ENCODE measurements around the gene PC.

PC gene

GRCh38 chr11:66970807-66971442 is 12.7 kb upstream of the PC start:
- no peak overlapping the region for H3K4me3 ChIP-seq (ENCODE audit: low read depth, low read length)
- TF ChIP-seq, protein P1, sequence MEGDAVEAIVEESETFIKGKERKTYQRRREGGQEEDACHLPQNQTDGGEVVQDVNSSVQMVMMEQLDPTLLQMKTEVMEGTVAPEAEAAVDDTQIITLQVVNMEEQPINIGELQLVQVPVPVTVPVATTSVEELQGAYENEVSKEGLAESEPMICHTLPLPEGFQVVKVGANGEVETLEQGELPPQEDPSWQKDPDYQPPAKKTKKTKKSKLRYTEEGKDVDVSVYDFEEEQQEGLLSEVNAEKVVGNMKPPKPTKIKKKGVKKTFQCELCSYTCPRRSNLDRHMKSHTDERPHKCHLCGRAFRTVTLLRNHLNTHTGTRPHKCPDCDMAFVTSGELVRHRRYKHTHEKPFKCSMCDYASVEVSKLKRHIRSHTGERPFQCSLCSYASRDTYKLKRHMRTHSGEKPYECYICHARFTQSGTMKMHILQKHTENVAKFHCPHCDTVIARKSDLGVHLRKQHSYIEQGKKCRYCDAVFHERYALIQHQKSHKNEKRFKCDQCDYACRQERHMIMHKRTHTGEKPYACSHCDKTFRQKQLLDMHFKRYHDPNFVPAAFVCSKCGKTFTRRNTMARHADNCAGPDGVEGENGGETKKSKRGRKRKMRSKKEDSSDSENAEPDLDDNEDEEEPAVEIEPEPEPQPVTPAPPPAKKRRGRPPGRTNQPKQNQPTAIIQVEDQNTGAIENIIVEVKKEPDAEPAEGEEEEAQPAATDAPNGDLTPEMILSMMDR (IDR thresholded peaks at IDR 0.05; ENCODE audit: low read depth, low read length): no peak

DNA sequence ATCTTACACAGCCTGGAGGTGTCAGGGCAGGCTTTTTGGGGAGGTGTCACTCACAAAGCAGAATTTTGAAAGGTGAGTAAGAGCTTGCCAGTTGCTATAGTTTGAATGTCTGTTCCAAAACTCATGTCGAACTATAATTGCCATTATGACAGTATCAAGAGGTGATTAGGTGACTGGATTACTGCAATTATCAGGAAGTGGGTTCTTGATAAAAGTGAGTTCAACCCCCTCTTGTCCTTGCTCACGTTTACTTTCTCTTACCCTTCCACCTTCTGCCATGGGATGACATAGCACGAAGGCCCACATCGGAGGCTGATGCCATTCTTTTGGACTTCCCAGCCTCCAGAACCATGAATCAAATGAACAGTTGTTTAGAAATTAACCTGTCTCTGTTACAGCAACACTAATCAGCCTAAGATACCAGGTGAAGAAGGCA is 12.2 kb upstream of the PC start:
- H3K4me3 ChIP-seq (ENCODE audit: low read depth, low read length): no peak overlapping the region
- TF ChIP-seq, protein P1 (IDR thresholded peaks at IDR 0.05; ENCODE audit: low read depth, low read length): no peak

DNA sequence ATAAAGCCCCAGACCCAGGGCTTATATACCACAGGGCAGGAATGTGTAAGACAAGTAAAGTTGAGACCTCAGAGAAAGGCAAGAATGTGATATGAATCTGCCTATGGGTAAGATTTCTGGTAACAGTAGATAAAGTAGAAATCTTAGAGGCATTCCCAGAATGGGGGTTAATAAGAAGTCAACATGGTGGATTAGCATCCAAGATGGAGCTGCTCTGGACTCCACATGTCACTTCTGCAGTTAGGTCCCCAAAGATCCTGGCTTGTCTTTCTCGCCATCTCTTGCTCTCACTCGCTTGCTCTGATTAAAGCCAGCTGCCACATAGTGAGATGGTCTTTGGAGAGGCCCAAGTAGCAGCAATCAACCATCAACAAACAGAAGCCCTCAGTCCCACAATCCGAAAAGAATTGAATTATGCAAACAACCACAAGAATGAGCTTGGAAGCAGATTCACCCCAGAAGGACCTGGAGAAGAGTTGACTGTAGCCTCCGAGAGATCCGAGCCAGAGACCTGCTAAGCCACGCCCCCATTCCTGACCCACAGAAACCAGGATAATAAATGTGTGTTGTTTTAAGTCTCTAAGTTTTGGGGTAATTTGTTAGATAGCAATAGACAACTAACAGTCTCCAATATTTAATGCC is 11.5 kb upstream of the PC start:
- TF ChIP-seq, protein P1 (IDR thresholded peaks at IDR 0.05; ENCODE audit: low read depth, low read length): no peak
- no peak overlapping the region for H3K4me3 ChIP-seq (ENCODE audit: low read depth, low read length)

- H3K4me3 ChIP-seq (ENCODE audit: low read depth, low read length): no peak overlapping the region
- TF ChIP-seq, protein P1 (IDR thresholded peaks at IDR 0.05; ENCODE audit: low read depth, low read length): no peak
These were observed 9.7 kb upstream of the PC start for GRCh38 chr11:66967670-66968425.

DNA sequence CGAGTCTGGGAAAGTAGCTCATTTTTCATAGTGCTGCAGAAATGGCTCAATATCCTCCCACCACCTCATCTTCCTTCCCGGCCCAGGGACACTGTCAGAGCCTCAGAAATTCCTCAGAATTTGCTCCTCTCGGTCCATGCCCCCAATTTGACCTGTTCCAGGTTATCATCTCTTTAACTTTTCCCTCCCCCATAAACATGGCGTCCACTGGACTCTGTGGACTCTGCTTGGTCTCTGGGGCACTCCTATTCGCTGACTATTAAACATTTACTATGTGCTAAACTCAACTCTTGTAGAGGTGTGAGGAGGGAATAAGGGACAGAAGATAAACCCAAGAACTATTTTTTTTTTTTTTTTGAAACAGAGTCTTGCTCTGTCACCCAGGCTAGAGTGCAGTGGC is 8.2 kb upstream of the PC start:
- TF ChIP-seq, protein P1 (IDR thresholded peaks at IDR 0.05; ENCODE audit: low read depth, low read length): no peak
- no peak overlapping the region for H3K4me3 ChIP-seq (ENCODE audit: low read depth, low read length)

GRCh38 chr11:66964495-66964894 is 6.3 kb upstream of the PC start:
- TF ChIP-seq, protein P1 (IDR thresholded peaks at IDR 0.05; ENCODE audit: low read depth, low read length): no peak
- no peak overlapping the region for H3K4me3 ChIP-seq (ENCODE audit: low read depth, low read length)

GRCh38 chr11:66962801-66963200 is 4.6 kb upstream of the PC start:
- TF ChIP-seq, protein P1 (IDR thresholded peaks at IDR 0.05; ENCODE audit: low read depth, low read length): no peak
- H3K4me3 ChIP-seq (ENCODE audit: low read depth, low read length): no peak overlapping the region

Data from WI38 (cell line).